ENCODE results near the gene MIPOL1. TPM values are rescaled to one million over a fixed set of nuclear protein-coding genes. Genes with fewer than 3 reads are reported as not detected.

MIPOL1 gene
- total RNA-seq, 1 donor from 2014 or later = 11.1 TPM

GRCh38 chr14:37508503-37508902, 310.8 kb downstream of the MIPOL1 start:
- no peak for TF ChIP-seq CTCF (IDR thresholded peaks at IDR 0.05; ENCODE audit: insufficient read depth, low read length, severe bottlenecking)
- Histone ChIP-seq H3K36me3 (ENCODE audit: control insufficient read depth, insufficient read depth, low read length) (no peaks in the 10 kb centered on the region), H3K4me3 (ENCODE audit: low read depth, low read length) (no peak overlapping the region), H3K27me3 (ENCODE audit: control insufficient read depth, insufficient read depth, low read length) (no peaks in the 10 kb centered on the region)
- DNase-seq (ENCODE audit: low read depth) = no peak
- no peak for FAIRE-seq

- no peak overlapping the region for H3K4me3 ChIP-seq (ENCODE audit: low read depth, low read length)
- no peaks in the 10 kb centered on the region for H3K36me3 ChIP-seq (ENCODE audit: control insufficient read depth, insufficient read depth, low read length)
- DNase-seq (ENCODE audit: low read depth) = no peak
- no peak for TF ChIP-seq CTCF (IDR thresholded peaks at IDR 0.05; ENCODE audit: insufficient read depth, low read length, severe bottlenecking)
- H3K27me3 ChIP-seq (ENCODE audit: control insufficient read depth, insufficient read depth, low read length) = no peaks in the 10 kb centered on the region
- no peak for FAIRE-seq
Measured at GRCh38 chr14:37512173-37512572, 314.4 kb downstream of the MIPOL1 start.

- no peak for FAIRE-seq
- H3K4me3 ChIP-seq (ENCODE audit: low read depth, low read length) = no peak overlapping the region
Measured at GRCh38 chr14:37515771-37516170, 318.0 kb downstream of the MIPOL1 start.

GRCh38 chr14:37526994-37527393, 329.3 kb downstream of the MIPOL1 start:
- Histone ChIP-seq H3K36me3 (ENCODE audit: control insufficient read depth, insufficient read depth, low read length) (no peaks in the 10 kb centered on the region), H3K27me3 (ENCODE audit: control insufficient read depth, insufficient read depth, low read length) (no peaks in the 10 kb centered on the region), H3K4me3 (ENCODE audit: low read depth, low read length) (no peak overlapping the region)
- DNase-seq (ENCODE audit: low read depth) (no peak), FAIRE-seq (no peak)
- no peak for TF ChIP-seq CTCF (IDR thresholded peaks at IDR 0.05; ENCODE audit: insufficient read depth, low read length, severe bottlenecking)

More at GRCh38 chr14:37515771-37516170, 318.0 kb downstream of the MIPOL1 start:
- no peak for DNase-seq (ENCODE audit: low read depth)
- Histone ChIP-seq H3K36me3 (ENCODE audit: control insufficient read depth, insufficient read depth, low read length) (no peaks in the 10 kb centered on the region), H3K27me3 (ENCODE audit: control insufficient read depth, insufficient read depth, low read length) (no peaks in the 10 kb centered on the region)
- no peak for TF ChIP-seq CTCF (IDR thresholded peaks at IDR 0.05; ENCODE audit: insufficient read depth, low read length, severe bottlenecking)

GRCh38 chr14:37539992-37540391, 342.3 kb downstream of the MIPOL1 start:
- FAIRE-seq = no peak
- Histone ChIP-seq H3K36me3 (ENCODE audit: control insufficient read depth, insufficient read depth, low read length) (no peaks in the 10 kb centered on the region), H3K27me3 (ENCODE audit: control insufficient read depth, insufficient read depth, low read length) (no peaks in the 10 kb centered on the region), H3K4me3 (ENCODE audit: low read depth, low read length) (no peak overlapping the region)
- TF ChIP-seq CTCF (IDR thresholded peaks at IDR 0.05; ENCODE audit: insufficient read depth, low read length, severe bottlenecking) = no peak
- no peak for DNase-seq (ENCODE audit: low read depth)

GRCh38 chr14:37544407-37544806, 346.7 kb downstream of the MIPOL1 start:
- no peaks in the 10 kb centered on the region for H3K27me3 ChIP-seq (ENCODE audit: control insufficient read depth, insufficient read depth, low read length)
- FAIRE-seq (no peak), DNase-seq (ENCODE audit: low read depth) (no peak)
- no peak for TF ChIP-seq CTCF (IDR thresholded peaks at IDR 0.05; ENCODE audit: insufficient read depth, low read length, severe bottlenecking)
- no peaks in the 10 kb centered on the region for H3K36me3 ChIP-seq (ENCODE audit: control insufficient read depth, insufficient read depth, low read length)
- H3K4me3 ChIP-seq (ENCODE audit: low read depth, low read length) = no peak overlapping the region
